GM19397 (cell line): ENCODE results near the gene ITPK1.

Source experiments
- ATAC-seq: cut with Tn5 transposase; IDR thresholded peaks from one replicate; pipeline ENCODE4 v1.9.1; 2021; ENCODE audit warnings: mild to moderate bottlenecking, moderate library complexity; ENCODE audit not compliant: unreplicated experiment

Gene ITPK1

DNA sequence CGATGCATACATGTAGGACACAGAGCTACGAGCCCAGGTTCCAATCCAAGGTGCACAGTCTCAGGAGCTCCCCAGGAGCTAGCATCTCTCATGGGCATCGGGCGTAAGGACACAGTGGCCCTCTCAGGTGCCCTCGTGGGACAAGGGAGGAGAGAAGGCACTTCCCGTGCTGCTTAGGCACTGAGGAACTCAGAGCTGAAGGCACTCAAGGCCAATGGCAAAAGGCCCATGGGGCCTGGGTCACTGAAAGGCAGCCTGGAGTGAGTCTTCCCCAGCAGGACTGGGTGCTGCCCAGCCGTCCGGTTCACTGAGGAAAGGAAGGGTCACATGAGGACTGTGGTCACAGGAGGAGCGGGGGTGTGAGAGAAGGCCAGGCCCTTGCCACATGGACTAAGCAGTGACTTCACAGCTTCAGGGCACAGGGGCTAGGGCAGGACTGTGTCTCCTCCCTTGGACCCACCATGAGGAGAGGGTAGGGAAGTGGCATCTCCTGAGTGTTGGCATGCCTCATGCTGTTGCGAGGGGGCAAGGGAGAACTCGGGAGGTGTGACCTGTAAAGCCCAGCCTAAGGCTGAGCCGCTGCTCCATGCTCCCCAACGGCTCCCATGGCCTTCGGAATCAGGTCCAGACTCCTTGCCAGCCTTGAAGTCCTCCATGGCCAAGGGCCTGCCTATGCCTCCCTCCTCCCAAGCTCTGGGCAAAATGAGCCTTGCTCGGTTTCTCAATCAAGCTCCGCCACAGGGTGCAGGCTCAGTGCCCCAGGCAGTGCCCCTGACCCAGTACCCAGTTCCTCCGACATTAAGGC, 141.0 kb downstream of the ITPK1 start:
- ATAC-seq, result no peak

GRCh38 chr14:92973798-92974372, 141.8 kb downstream of the ITPK1 start:
- ATAC-seq, result no peak

DNA sequence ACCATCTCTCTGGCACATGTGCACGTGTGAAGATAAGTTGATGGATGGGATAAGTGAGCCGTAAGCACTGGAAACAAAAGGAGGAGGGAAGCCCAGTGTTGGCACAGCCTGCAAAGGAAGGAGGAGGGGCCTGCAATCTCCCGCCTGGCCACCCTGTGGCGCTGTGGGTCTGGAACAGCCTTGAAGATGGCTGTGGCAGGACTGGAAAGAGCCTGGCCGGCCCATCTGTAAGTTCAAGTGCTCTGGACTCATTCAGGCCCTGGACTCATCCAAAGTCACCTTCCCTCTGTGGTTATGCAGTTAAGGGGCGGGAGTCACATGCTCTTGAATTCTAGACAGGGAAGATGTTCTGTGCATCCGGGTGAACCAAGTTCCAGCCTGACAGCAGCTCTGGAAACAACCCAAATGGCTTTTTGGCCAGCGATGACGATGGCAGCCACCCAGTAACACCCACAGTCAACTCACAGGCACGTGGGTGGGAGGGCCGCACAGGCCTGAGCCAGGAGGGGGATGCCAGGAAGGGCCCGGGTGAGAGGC, 142.4 kb downstream of the ITPK1 start:
- ATAC-seq, result no peak

- ATAC-seq, result no peak
These were observed 144.0 kb downstream of the ITPK1 start for GRCh38 chr14:92971601-92972180.

DNA sequence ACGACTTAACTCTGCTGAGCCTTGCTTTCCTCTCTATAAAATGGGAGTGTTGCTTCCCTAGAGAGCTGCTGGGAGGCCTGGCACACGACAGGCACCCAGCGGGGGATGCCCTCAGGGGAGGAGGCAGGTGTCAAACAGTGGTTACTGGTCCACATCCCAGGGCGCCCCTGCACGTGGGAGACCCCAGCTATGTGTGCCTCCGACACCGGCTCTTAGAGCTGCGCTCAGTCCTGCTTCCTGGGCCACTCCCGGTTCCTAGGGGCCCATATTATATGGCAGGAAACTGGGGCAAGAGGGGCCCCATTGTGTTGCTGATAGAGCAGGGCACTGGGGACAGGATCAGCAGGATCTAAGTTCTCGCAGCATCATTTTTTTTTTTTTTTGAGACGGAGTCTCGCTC, 145.5 kb downstream of the ITPK1 start:
- ATAC-seq, result no peak

DNA sequence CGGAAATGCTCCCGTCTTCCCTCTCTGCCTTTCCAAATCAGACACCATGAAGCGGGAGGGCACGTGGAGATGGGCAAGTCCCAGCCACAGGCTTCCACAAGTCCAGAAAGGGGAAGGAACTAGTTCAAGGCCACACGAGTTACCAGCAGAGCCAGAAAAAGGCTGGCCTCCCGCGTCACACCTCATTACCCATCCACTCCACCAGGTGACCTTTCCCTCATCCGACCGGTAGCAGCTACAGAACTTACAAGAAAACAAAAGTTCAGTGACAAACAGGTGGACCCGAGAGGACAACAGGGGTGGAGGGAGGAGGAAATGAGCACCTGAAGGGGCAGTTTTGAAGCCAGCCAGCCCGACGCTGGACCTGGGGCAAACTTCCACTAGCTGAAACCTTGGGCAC, 145.9 kb downstream of the ITPK1 start:
- no peak for ATAC-seq

GRCh38 chr14:92969430-92969829, 146.3 kb downstream of the ITPK1 start:
- ATAC-seq, result no peak

DNA sequence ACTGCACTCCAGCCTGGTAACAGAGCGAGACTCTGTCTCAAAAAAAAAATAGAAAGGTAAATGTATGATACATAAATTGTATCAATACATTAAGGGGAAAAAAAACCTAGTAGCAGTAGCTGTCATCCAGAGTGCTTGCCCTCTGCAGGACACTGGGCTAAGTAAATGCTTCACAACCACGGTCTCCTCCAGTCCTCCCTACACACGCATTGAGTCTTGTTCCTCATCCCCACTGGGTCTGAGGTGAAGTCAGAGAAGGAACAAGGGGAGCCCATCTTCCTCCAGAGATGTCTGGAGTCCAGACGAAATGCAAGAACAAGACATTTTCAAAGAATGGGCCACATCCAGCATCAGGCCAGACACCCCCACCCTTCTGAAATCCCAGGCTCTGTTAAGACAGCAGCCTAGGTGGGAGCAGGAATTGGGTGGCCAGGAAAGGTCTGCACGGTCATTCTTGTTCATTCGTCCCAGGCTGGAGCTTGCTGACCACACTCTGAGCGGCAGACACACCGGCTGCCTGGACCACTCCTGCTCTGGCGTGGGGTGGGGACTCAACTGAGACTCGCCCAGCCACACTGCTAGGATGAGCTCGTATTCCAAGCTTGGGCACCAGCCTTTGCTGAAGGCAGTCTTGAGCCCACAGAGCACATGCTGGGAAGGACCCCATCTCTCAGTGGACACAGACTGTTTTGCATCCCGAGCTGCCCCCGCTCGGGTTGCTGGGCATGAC, 147.3 kb downstream of the ITPK1 start:
- ATAC-seq, result no peak

DNA sequence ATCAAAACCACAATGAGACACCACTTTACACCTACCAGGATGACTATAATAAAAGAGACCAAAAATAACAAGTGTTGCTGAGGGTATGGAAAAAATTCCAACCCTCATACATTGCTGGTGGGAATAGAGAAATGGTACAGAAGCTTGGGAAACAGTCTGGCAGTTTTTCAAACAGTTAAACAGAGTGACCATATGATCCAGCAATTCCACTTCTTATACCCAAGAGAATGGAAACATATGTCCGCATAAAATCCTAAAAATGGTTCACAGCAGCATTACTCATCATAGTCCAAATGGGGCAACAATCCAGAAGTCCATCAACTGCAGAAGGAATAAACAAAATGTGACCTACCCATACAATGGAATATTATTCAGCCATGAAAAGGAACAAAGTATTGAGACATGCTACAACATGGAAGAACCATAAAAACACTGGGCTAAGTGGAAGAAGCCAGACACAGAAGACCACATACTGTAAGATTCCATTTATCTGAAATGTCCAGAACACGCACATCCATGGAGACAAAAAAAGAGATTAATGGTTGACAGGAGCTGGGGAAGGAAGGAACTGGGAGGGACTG, 148.3 kb downstream of the ITPK1 start:
- no peak for ATAC-seq

GRCh38 chr14:92965281-92965680, 150.4 kb downstream of the ITPK1 start:
- no peak for ATAC-seq

DNA sequence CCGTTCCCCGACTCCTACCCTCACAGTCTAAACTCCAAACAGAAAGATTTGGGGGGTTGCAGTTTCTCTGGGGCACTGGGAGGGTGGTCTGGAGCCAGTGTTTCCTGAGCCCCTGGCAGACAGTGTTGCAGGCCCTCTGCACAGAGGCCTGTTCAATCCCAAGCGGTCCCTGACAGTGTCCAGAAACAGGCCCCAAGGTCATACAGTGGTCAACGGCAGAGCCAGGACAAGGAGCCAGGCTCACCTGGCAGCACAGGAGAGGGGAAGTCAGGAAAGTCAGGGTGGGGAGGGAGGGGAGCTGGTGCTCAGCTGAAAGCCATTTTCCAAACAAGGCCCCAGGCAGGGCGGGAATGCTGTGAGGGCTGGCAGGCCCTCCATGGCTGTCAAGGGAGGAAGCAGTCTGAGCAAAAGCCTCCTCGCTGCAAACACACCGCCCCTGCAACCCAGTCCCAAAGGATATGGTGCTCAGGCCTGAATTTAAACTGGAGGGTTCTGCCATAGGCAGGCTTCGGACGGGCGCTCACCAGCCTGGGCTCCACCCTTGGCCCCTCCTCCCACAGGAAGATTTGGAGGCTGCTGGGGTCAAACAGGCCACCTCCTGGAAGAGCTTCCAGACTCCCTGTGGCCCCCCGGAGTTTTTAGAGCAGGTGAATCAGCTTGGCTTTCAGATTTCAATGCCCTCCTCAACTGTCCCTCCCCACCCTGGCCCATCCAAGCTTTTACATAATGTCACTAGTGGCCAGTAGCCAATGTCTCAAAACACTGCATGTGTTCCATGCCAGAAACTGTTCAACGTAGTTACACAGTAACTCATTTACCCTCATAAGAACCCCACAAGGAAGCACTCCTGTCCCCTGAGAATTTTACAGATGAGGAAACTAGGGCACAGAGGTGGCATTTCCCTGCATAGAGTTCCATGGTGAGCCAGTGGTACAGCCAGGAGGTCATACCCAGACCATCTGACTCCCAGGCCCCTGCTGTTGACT, 151.3 kb downstream of the ITPK1 start:
- no peak for ATAC-seq

- no peak for ATAC-seq
These were observed 152.2 kb downstream of the ITPK1 start for GRCh38 chr14:92963301-92964123.

DNA sequence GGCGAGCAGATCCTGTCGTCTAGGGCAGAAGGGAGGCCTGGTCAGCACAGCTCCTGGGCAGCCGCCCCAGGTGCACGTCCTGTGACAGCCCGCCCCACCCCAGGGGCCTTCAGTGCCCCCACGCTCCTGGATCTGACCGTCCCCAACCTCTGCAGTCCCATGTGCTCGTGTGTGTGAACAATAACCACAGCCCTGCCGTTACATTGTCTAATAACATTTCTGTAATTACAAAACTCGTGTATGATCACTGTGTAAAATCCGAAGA, 153.0 kb downstream of the ITPK1 start:
- ATAC-seq, result no peak

GRCh38 chr14:92962031-92962830, 153.5 kb downstream of the ITPK1 start:
- ATAC-seq, result no peak

- no peak for ATAC-seq
These were observed 154.2 kb downstream of the ITPK1 start for GRCh38 chr14:92961567-92961855.

DNA sequence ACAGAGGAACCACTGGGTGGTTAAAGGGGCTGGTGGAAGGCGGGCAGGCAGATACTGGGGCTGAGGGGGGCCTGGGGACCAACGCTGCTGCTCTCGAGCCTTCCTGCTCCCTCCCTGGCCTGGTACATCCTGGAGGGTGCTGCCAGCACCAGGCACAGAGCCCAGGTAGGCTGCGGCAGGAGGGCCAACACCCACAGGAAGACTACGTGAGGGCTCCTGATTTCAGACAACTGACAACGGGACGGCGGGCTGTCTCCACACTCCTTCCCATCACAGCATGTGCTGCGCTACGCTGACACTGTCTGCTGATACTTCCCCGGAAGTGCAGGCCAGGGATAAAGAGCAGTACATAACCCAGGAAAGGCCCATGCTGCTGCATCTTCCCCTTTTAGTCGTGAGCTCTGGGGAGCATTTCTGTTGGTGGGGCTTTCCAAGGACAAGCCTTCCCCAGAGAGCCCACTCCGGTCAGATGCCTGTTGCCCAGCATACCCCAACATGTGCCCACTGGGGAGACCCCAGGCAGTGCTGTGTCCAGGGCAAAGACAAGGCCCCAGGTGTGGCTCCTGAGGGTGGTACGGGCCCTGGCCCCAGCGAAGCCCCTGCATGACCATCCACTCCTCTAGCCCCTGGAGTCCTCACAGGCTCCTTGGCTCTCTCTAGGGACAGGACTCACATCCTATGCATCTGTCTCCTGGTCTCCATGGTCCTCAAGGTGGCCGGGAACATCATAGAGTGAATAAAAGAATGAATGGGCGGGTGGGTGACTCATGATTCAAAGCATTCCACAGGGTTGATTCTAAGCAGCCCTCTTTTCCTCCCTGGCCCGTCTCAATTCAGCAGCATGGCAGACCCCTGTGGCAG, 154.8 kb downstream of the ITPK1 start:
- no peak for ATAC-seq

DNA sequence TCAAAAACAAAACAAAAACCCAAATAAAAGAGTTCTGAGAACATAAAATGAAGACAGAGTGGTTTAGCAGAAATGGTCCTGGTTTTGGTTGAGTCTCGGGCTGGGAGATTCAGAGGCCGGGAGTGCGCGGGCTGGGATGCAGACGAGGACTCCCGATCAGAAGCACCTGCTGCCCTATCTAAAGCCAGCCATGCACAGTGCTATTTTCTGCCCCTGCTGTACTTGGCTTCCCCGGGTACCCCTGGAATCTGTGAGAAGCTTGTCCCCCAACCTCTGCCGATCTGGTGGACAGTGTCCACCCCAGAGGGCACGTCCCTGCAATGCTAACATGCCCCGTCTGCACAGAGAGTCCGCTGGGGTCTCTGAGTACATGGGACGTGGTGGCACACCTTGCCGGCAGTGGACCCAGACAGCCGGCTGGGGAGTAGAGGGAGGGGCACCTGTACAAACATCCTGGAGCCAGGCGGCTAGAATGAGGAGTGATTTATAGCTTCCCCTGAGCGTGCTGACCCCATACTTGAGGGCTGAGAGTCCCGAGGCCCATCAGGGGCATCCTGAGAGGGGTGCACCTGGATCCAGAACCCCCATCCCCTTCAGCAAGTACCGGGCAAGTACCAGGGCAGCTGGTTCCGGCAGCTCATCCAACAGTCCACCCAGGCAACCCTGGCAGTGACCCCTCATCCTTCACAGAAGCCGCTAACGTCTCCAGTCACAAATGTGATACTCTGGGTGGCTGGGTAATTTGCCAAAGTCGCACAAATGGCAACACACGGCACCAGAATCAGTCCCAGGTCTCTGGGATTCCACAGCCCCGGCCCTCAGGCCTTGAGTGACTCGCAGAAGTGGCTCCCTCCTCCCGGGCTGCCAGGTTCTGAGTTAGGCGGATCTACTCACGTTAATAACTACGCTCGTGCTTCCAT, 155.7 kb downstream of the ITPK1 start:
- no peak for ATAC-seq
